SK-N-SH (cell line): ENCODE measurements around the gene C7orf33. TPM values are rescaled to one million over a fixed set of nuclear protein-coding genes. Genes with fewer than 3 reads are reported as not detected.

Experiments
- CTCF ChIA-PET: fragments of 300-600, 350-600 bp; formaldehyde crosslinking; extraction: SDS; loops from one replicate; lab custom pipeline; 2021; lab: Yijun Ruan, JAX
- POLR2A ChIA-PET: fragments of 350-600 bp; sonication (Branson Sonifier 250); formaldehyde crosslinking; extraction: SDS; loops from one replicate; lab custom pipeline; 2020; ENCODE audit warnings: antibody characterized with exemption, inconsistent platforms; lab: Yijun Ruan, JAX
- DNase-seq: peaks from one replicate; pipeline ENCODE4 v3.0.0; 2012
- H2AFZ ChIP-seq: fragments of 200-600 bp; sonication (generic); 2 replicates; pipeline ENCODE4 v1.8.1; 2016; ENCODE audit warnings: antibody characterized with exemption, mild to moderate bottlenecking, low read depth
- H3F3A ChIP-seq: fragments of 200-600 bp; sonication (generic); replicated peaks from 2 replicates; pipeline ENCODE3; 2016; ENCODE audit warnings: antibody characterized with exemption, mild to moderate bottlenecking; ENCODE audit not compliant: insufficient read depth
- H3K27ac ChIP-seq, 2 experiments: fragments of 200-500 bp in 1 of 2; fragments of 200-600 bp in 1 of 2; sonication (Bioruptor generic) in 1 of 2; sonication (generic), shearing (Covaris generic) in 1 of 2; 2 replicates each; pipeline versions ENCODE4 v1.5.1 to v1.6.1; 2014 to 2016; ENCODE audit warnings: low read depth in 2 of 2, inconsistent platforms in 1 of 2, low read length in 1 of 2, mild to moderate bottlenecking in 1 of 2, mixed read lengths in 1 of 2
- H3K27me3 ChIP-seq: fragments of 200-600 bp; sonication (generic), shearing (Covaris generic); 2 replicates; pipeline ENCODE4 v1.6.1; 2016; ENCODE audit warnings: mixed run types; ENCODE audit not compliant: insufficient read depth
- H3K36me3 ChIP-seq, 2 experiments: fragments of 200-500 bp in 1 of 2; fragments of 200-600 bp in 1 of 2; sonication (Bioruptor generic) in 1 of 2; sonication (generic) in 1 of 2; replicated peaks in 1 of 2; 2 replicates each; pipeline versions ENCODE3 to v1.5.1; 2014 to 2016; ENCODE audit warnings: low read length in 1 of 2, mild to moderate bottlenecking in 1 of 2; ENCODE audit not compliant: insufficient read depth in 2 of 2, control insufficient read depth in 1 of 2
- H3K4me1 ChIP-seq, 2 experiments: fragments of 200-500 bp in 1 of 2; fragments of 200-600 bp in 1 of 2; sonication (Bioruptor generic) in 1 of 2; sonication (generic), shearing (Covaris generic) in 1 of 2; 2 replicates each; pipeline versions ENCODE4 v1.5.1 to v1.6.1; 2014 to 2016; ENCODE audit warnings: low read depth in 1 of 2, low read length in 1 of 2, mixed run types in 1 of 2; ENCODE audit not compliant: insufficient read depth in 2 of 2, control insufficient read depth in 1 of 2
- H3K4me2 ChIP-seq: fragments of 200-600 bp; sonication (generic), shearing (Covaris generic); 2 replicates; pipeline ENCODE4 v1.6.1; 2017; ENCODE audit warnings: mixed run types
- H3K4me3 ChIP-seq, 2 experiments: fragments of 200-500 bp in 1 of 2; fragments of 200-600 bp in 1 of 2; sonication (Bioruptor generic) in 1 of 2; sonication (generic), shearing (Covaris generic) in 1 of 2; 2 replicates each; pipeline versions ENCODE4 v1.5.1 to v1.8.1; 2014 to 2016; ENCODE audit warnings: low read depth in 2 of 2, inconsistent platforms in 1 of 2, low read length in 1 of 2, mild to moderate bottlenecking in 1 of 2, mixed read lengths in 1 of 2, moderate library complexity in 1 of 2
- H3K79me2 ChIP-seq: fragments of 200-600 bp; sonication (generic); 2 replicates; pipeline ENCODE4 v1.8.1; 2017; ENCODE audit warnings: mild to moderate bottlenecking; ENCODE audit not compliant: insufficient read depth
- H3K9ac ChIP-seq: fragments of 200-600 bp; sonication (generic); 2 replicates; pipeline ENCODE4 v1.6.1; 2017; ENCODE audit warnings: mixed run types
- H3K9me2 ChIP-seq: fragments of 200-600 bp; sonication (generic); 2 replicates; pipeline ENCODE4 v1.6.1; 2017; ENCODE audit warnings: mixed run types
- H3K9me3 ChIP-seq: fragments of 200-600 bp; sonication (generic); 2 replicates; pipeline ENCODE4 v1.6.1; 2017; ENCODE audit warnings: mixed run types, mild to moderate bottlenecking, moderate library complexity
- H4K20me1 ChIP-seq: fragments of 200-600 bp; sonication (generic); 2 replicates; pipeline ENCODE4 v1.6.1; 2017; ENCODE audit warnings: mild to moderate bottlenecking, mixed run types; ENCODE audit not compliant: insufficient read depth
- ELF1 ChIP-seq: IDR thresholded peaks from 2 replicates; pipeline ENCODE4 v1.4.0; 2012
- EP300 ChIP-seq, 2 experiments: IDR thresholded peaks; 2 replicates each; pipeline versions ENCODE4 v1.4.0 to v1.6.1; 2012; ENCODE audit warnings: borderline replicate concordance in 1 of 2, low read depth in 1 of 2, low read length in 1 of 2
- EZH2phosphoT487 ChIP-seq: fragments of 200-600 bp; sonication (generic); IDR thresholded peaks from 2 replicates; pipeline ENCODE4 v1.6.1; 2017; ENCODE audit warnings: low read depth, mixed run types, mild to moderate bottlenecking, antibody characterized with exemption, moderate library complexity, borderline replicate concordance
- GATA2 ChIP-seq: sonication (generic); formaldehyde crosslinking; IDR thresholded peaks from 2 replicates; pipeline ENCODE4 v1.5.0; 2020; ENCODE audit warnings: mild to moderate bottlenecking, missing genetic modification reagents
- MXI1 ChIP-seq: IDR thresholded peaks from 2 replicates; pipeline ENCODE4 v1.6.1; 2012; ENCODE audit warnings: mild to moderate bottlenecking, low read depth, low read length, improper control_type of control experiment
- NFIC ChIP-seq: IDR thresholded peaks from 2 replicates; pipeline ENCODE4 v1.4.0; 2012; ENCODE audit warnings: borderline replicate concordance
- NRF1 ChIP-seq: IDR thresholded peaks from 2 replicates; pipeline ENCODE4 v1.6.1; 2012; ENCODE audit warnings: low read depth, mild to moderate bottlenecking, low read length
- RAD21 ChIP-seq: IDR thresholded peaks from 2 replicates; pipeline ENCODE4 v1.6.1; 2012; ENCODE audit warnings: mild to moderate bottlenecking, low read length
- RCOR1 ChIP-seq: fragments of 150-350 bp; IDR thresholded peaks from 2 replicates; pipeline ENCODE4 v1.6.1; 2017; ENCODE audit warnings: antibody characterized with exemption, low read length
- RFX5 ChIP-seq: IDR thresholded peaks from 2 replicates; pipeline ENCODE4 v1.6.1; 2012; ENCODE audit warnings: mild to moderate bottlenecking, improper control_type of control experiment, low read length
- SIN3A ChIP-seq: IDR thresholded peaks from 2 replicates; pipeline ENCODE4 v1.6.1; 2012; ENCODE audit warnings: low read depth, mild to moderate bottlenecking, low read length, moderate library complexity, borderline replicate concordance
- SMC3 ChIP-seq: IDR thresholded peaks from 2 replicates; pipeline ENCODE4 v1.6.1; 2012; ENCODE audit warnings: low read depth, low read length, improper control_type of control experiment
- TAF1 ChIP-seq: IDR thresholded peaks from 2 replicates; pipeline ENCODE4 v1.6.1; 2012; ENCODE audit warnings: low read depth, mild to moderate bottlenecking, low read length, moderate library complexity, borderline replicate concordance
- TCF12 ChIP-seq: IDR thresholded peaks from 2 replicates; pipeline ENCODE4 v1.4.0; 2012
- YY1 ChIP-seq: IDR thresholded peaks from 2 replicates; pipeline ENCODE4 v1.4.0; 2012; ENCODE audit warnings: low read depth, mild to moderate bottlenecking
- WGBS: methylation state at CpG from one replicate; pipeline ENCODE4 v1.1.6; 2017; ENCODE audit warnings: low lambda C conversion rate; 5-methylcytosine and 5-hydroxymethylcytosine counted together
- polyA plus RNA-seq, 3 experiments: library from polyadenylated mRNA; depleted of rRNA; stranded (reverse); fragments of >200 nt; gene quantifications; 2 replicates each; pipeline ENCODE4 v1.2.3, GENCODE V29; 2012
- TF ChIP-seq, protein P1 (sequence below): fragments of 200-600 bp; sonication (generic); IDR thresholded peaks from 2 replicates; pipeline ENCODE4 v1.6.1; 2017; ENCODE audit warnings: antibody characterized with exemption, mild to moderate bottlenecking, moderate library complexity
- TF ChIP-seq, protein P2 (sequence below): fragments of 150-350 bp; IDR thresholded peaks from 2 replicates; pipeline ENCODE4 v1.6.1; 2017; ENCODE audit warnings: antibody characterized with exemption, low read length, low read depth, borderline replicate concordance
- TF ChIP-seq, protein P3 (sequence below): IDR thresholded peaks from 2 replicates; pipeline ENCODE4 v1.4.0; 2012; ENCODE audit warnings: low read depth, borderline replicate concordance

C7orf33 gene
- polyA plus RNA-seq, 1 of the 3 experiments (the other 2 are of a cell fraction) = not detected

DNA sequence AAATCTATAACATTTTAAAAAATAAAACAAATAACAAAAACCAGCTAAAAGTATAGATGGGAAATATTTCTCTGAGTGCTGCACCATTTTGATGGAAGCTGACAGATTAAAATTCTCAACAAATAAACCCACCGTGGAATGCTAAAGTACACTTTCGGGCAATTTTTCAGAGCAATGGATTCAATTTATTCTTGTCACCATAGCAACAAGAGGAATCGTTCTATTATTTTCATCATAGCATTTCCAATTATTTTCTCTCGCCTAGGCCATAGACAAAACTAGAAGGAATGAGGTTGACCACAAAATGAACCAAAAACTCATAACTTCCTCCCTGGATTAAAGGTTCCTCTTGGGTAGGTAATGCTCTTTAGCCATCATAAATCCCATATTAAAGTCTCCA is 44.6 kb upstream of the C7orf33 start:
- no peaks in the 10 kb centered on the region for H3K9me3 ChIP-seq
- no peak overlapping the region for H3K4me3 ChIP-seq
- H3K4me1 ChIP-seq = 0 out of 4 replicates have a peak, but pooled peaks cover 0 to under 1% of the 10 kb centered on the region in 2 experiments
- H3K27me3 ChIP-seq = no peaks in the 10 kb centered on the region
- peaks cover 1% of the 10 kb centered on the region for H3F3A ChIP-seq
- TF ChIP-seq YY1 (no peak), TAF1 (no peak), RFX5 (no peak), EZH2phosphoT487 (no peak), NFIC (no peak), SMC3 (no peak)
- TF ChIP-seq, protein P1, sequence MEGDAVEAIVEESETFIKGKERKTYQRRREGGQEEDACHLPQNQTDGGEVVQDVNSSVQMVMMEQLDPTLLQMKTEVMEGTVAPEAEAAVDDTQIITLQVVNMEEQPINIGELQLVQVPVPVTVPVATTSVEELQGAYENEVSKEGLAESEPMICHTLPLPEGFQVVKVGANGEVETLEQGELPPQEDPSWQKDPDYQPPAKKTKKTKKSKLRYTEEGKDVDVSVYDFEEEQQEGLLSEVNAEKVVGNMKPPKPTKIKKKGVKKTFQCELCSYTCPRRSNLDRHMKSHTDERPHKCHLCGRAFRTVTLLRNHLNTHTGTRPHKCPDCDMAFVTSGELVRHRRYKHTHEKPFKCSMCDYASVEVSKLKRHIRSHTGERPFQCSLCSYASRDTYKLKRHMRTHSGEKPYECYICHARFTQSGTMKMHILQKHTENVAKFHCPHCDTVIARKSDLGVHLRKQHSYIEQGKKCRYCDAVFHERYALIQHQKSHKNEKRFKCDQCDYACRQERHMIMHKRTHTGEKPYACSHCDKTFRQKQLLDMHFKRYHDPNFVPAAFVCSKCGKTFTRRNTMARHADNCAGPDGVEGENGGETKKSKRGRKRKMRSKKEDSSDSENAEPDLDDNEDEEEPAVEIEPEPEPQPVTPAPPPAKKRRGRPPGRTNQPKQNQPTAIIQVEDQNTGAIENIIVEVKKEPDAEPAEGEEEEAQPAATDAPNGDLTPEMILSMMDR = no peak
- TF ChIP-seq, all 33 proteins: peak for 0
- no peak overlapping the region for H2AFZ ChIP-seq
- no peak for DNase-seq
- H3K4me2 ChIP-seq = no peak overlapping the region
- POLR2A ChIA-PET = no interaction called here
- no peak overlapping the region for H3K27ac ChIP-seq
- H3K9me2 ChIP-seq = no peaks in the 10 kb centered on the region
- no peaks in the 10 kb centered on the region for H3K36me3 ChIP-seq
- CTCF ChIA-PET = interaction anchor here (0.7 to 1.4 kb wide), 2 partner anchors 29 to 41 kb away, joined by 3 to 4 read pairs; no protein-coding TSS in a partner anchor
- no peaks in the 10 kb centered on the region for H3K79me2 ChIP-seq
- H4K20me1 ChIP-seq = no peaks in the 10 kb centered on the region
- 73% methylated on average over 4 of the region's 4 CpGs for WGBS
- no peak overlapping the region for H3K9ac ChIP-seq

DNA sequence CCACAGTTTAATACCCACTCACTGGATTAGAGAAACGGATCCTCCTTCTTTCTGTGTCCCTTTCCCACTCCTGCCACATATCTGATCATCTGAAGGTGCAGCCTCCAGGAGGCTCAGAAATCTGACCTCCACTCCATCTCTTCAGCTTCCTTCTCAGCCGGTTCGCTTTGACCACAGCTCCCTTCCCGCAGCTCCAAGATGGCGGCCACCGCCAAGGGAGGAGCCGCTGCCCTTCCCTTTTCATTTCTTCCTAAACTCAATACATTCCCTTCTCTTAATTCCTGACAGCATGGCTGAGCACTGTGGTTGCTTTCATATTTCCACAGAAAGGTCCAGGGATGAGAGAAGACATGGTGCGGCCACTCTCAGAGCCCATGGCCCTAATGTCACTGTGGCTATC is 43.7 kb upstream of the C7orf33 start:
- 92% methylated on average over 7 of the region's 8 CpGs for WGBS
- Histone ChIP-seq H3K4me2 (no peak overlapping the region), H3K9me2 (no peaks in the 10 kb centered on the region), H3K36me3 (no peaks in the 10 kb centered on the region), H3K27ac (no peak overlapping the region), H3K27me3 (no peaks in the 10 kb centered on the region), H2AFZ (no peak overlapping the region), H3F3A (no peaks in the 10 kb centered on the region), H4K20me1 (no peaks in the 10 kb centered on the region), H3K9ac (no peak overlapping the region), H3K4me1 (no peaks in the 10 kb centered on the region), H3K9me3 (no peaks in the 10 kb centered on the region), H3K4me3 (no peak overlapping the region), H3K79me2 (no peaks in the 10 kb centered on the region)
- DNase-seq = no peak
- ChIA-PET POLR2A (no interaction called here), CTCF (interaction anchor here (0.9 to 1.4 kb wide), 3 partner anchors 29 to 282 kb away, joined by 3 to 4 read pairs (median 3); no protein-coding TSS in a partner anchor)
- TF ChIP-seq RCOR1 = no peak
- TF ChIP-seq EP300 (IDR thresholded peaks at IDR 0.05; ENCODE audit: borderline replicate concordance in 1 of 2, low read depth in 1 of 2, low read length in 1 of 2) = no peak
- no peak for TF ChIP-seq SIN3A
- no peak for TF ChIP-seq MXI1
- no peak for TF ChIP-seq GATA2 (CRISPR knock-in tag)
- TF ChIP-seq, protein P1 = no peak
- no peak for TF ChIP-seq ELF1
- TF ChIP-seq, protein P2, sequence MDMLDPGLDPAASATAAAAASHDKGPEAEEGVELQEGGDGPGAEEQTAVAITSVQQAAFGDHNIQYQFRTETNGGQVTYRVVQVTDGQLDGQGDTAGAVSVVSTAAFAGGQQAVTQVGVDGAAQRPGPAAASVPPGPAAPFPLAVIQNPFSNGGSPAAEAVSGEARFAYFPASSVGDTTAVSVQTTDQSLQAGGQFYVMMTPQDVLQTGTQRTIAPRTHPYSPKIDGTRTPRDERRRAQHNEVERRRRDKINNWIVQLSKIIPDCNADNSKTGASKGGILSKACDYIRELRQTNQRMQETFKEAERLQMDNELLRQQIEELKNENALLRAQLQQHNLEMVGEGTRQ = no peak
- no peak for TF ChIP-seq NFIC
- no peak for TF ChIP-seq NRF1
- TF ChIP-seq TCF12 = no peak
- TF ChIP-seq, protein P3, sequence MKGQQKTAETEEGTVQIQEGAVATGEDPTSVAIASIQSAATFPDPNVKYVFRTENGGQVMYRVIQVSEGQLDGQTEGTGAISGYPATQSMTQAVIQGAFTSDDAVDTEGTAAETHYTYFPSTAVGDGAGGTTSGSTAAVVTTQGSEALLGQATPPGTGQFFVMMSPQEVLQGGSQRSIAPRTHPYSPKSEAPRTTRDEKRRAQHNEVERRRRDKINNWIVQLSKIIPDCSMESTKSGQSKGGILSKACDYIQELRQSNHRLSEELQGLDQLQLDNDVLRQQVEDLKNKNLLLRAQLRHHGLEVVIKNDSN = no peak
- no peak for TF ChIP-seq RAD21
